HUES64 (cell line): ENCODE results near the gene ANGPTL8. TPM values are rescaled to one million over a fixed set of nuclear protein-coding genes. Genes with fewer than 3 reads are reported as not detected.

Experiments
- H3K27ac ChIP-seq: 2 replicates; pipeline ENCODE4 v1.7.0; 2013; ENCODE audit warnings: low read depth, low read length, inconsistent platforms
- H3K27me3 ChIP-seq: 2 replicates; pipeline ENCODE4 v1.6.1; 2013; ENCODE audit warnings: mild to moderate bottlenecking, low read length; ENCODE audit not compliant: insufficient read depth
- H3K36me3 ChIP-seq: 2 replicates; pipeline ENCODE4 v1.6.1; 2013; ENCODE audit warnings: mild to moderate bottlenecking, low read length; ENCODE audit not compliant: insufficient read depth
- H3K4me1 ChIP-seq: 2 replicates; pipeline ENCODE4 v1.6.1; 2013; ENCODE audit warnings: mild to moderate bottlenecking, low read length, moderate library complexity; ENCODE audit not compliant: insufficient read depth
- H3K4me3 ChIP-seq: 2 replicates; pipeline ENCODE4 v1.5.1; 2013; ENCODE audit warnings: mild to moderate bottlenecking, low read length, moderate library complexity
- H3K9ac ChIP-seq: 2 replicates; pipeline ENCODE4 v1.6.1; 2013; ENCODE audit warnings: mild to moderate bottlenecking, low read depth, low read length
- H3K9me3 ChIP-seq: 2 replicates; pipeline ENCODE4 v1.6.1; 2013; ENCODE audit warnings: low read depth, low read length; ENCODE audit not compliant: insufficient read depth
- WGBS: fragments of 150-250, 120-280 bp; methylation state at CpG from one replicate; pipeline ENCODE4 v1.1.7; 2013; ENCODE audit warnings: missing lambda C conversion rate; 5-methylcytosine and 5-hydroxymethylcytosine counted together
- polyA plus RNA-seq, 2 experiments: library from polyadenylated mRNA; stranded (reverse); fragments of 50-300 nt; gene quantifications; one replicate each; pipeline ENCODE4 v1.2.3, GENCODE V29; 2013

Gene ANGPTL8, protein sequence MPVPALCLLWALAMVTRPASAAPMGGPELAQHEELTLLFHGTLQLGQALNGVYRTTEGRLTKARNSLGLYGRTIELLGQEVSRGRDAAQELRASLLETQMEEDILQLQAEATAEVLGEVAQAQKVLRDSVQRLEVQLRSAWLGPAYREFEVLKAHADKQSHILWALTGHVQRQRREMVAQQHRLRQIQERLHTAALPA
- not detected for polyA plus RNA-seq (2013, experiment 1 of 2)
- not detected for polyA plus RNA-seq (2013, experiment 2 of 2)

DNA sequence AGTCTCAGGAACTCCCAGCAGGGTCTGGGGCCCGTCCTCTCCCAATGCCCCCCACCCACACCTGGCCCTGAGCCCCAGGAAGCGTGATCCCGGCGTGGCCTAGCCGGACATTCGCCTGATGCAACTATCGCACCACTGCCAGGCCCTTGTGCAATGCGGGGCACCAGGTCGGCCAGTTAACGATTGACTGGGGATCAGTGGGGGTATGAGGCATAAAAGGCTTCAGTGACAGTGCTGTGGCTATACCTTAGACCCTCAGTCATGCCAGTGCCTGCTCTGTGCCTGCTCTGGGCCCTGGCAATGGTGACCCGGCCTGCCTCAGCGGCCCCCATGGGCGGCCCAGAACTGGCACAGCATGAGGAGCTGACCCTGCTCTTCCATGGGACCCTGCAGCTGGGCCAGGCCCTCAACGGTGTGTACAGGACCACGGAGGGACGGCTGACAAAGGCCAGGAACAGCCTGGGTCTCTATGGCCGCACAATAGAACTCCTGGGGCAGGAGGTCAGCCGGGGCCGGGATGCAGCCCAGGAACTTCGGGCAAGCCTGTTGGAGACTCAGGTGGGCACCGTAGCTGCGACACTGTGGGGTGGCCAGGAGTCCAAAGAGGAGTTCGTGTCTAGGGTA lies at the start of gene ANGPTL8:
ANGPTL8 (plus strand) TSS at position 243 of the 624 bp plus-strand sequence; CDS start at position 262, 19 bp downstream.
- Histone ChIP-seq H3K27me3 (no peaks in the 10 kb centered on the region), H3K36me3 (peaks cover 38% of the 10 kb centered on the region), H3K4me3 (no peak within 1 kb of the TSS), H3K4me1 (0 out of 2 replicates have a peak, but pooled peaks cover 4% of the 10 kb centered on the region), H3K27ac (no peak within 1 kb of the TSS), H3K9me3 (no peaks in the 10 kb centered on the region), H3K9ac (no peak within 1 kb of the TSS)
- WGBS: 93% methylated on average over 23 of the region's 23 CpGs

DNA sequence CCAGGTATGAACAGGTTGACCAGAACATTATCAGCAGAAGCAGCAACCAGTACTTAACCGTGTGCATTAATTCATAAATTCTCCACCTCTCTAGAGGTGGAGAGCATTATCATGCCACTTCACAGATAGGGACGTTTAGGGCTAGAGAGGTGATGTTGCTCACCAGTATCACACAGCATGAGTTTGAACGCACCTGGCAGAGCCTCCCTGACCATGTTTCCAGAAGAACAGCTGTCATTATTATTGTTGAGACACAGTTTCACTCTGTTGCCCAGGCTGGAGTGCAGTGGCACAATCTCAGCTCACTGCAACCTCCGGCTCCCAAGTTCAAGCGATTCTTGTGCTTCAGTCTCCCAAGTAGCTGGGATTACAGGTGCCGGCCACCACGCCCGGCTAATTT lies 48.9 kb upstream of the ANGPTL8 start:
- Histone ChIP-seq H3K27me3 (no peaks in the 10 kb centered on the region), H3K36me3 (peaks cover 53% of the 10 kb centered on the region), H3K9ac (no peak overlapping the region), H3K27ac (no peak overlapping the region), H3K9me3 (no peaks in the 10 kb centered on the region), H3K4me1 (no peaks in the 10 kb centered on the region), H3K4me3 (no peak overlapping the region)
- 97% methylated on average over 8 of the region's 8 CpGs for WGBS

- no peaks in the 10 kb centered on the region for H3K4me1 ChIP-seq
- H3K9ac ChIP-seq: no peak overlapping the region
- H3K4me3 ChIP-seq: no peak overlapping the region
- H3K36me3 ChIP-seq: peaks cover 51% of the 10 kb centered on the region
- no peak overlapping the region for H3K27ac ChIP-seq
- H3K9me3 ChIP-seq: no peaks in the 10 kb centered on the region
- 88% methylated on average over 8 of the region's 8 CpGs for WGBS
- H3K27me3 ChIP-seq: no peaks in the 10 kb centered on the region
Observed at GRCh38 chr19:11191273-11191755, 48.1 kb upstream of the ANGPTL8 start.

GRCh38 chr19:11191934-11192333 lies 47.5 kb upstream of the ANGPTL8 start:
- no peak overlapping the region for H3K27ac ChIP-seq
- no peaks in the 10 kb centered on the region for H3K27me3 ChIP-seq
- no peak overlapping the region for H3K9ac ChIP-seq
- no peak overlapping the region for H3K4me3 ChIP-seq
- peaks cover 51% of the 10 kb centered on the region for H3K36me3 ChIP-seq
- 66% methylated on average over 5 of the region's 5 CpGs for WGBS
- H3K4me1 ChIP-seq: no peaks in the 10 kb centered on the region
- H3K9me3 ChIP-seq: no peaks in the 10 kb centered on the region

DNA sequence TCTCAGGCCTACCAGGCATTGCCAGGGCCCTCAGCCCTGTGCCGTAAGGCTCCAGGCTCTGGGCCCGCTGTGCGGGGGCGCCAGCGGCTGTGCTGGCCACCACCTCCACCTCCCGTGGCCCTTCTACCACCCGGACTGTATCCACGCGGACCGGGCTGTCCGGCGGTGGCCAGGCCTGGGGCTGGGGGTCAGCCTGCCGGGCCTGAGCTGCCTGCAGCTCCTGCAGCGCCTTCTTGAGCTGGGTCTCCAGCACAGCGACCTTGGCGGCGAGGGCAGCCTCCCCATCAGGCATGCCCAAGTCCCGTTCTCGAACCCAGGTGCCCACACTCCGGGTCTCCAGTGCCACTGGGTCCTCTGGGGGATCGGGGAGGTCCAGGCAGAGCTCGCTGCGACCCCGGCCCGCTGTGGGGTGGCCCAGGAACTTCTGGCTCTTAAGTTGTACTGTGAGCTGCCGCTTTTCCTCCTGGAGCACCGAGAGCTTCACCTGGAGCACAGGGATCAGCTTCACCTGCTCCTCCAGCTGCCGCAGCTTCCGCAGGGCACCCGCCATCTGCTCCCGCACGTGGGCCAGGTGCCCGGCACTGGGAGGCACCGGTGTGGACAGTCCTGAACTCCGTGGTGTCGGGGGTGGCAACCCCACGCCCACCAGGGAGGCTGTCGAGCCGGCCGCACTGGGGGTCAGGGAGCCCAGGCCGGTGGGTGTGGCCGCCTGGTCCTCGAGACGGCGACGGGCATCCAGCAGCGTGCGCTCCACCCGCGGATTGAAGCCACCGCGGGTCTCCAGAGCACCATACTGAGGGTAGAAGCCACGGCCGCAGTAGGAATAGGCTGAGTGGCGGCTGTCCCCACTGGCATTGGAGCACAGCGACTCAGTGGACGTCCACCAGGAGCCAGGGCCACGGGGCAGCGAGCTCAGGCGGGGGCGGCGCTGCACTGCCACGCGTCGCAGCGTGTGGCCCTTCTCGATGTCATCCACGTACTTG lies 46.2 kb upstream of the ANGPTL8 start:
- Histone ChIP-seq H3K27ac (no peak overlapping the region), H3K27me3 (no peaks in the 10 kb centered on the region), H3K4me1 (no peaks in the 10 kb centered on the region), H3K9ac (no peak overlapping the region), H3K9me3 (no peaks in the 10 kb centered on the region), H3K36me3 (peaks cover 42% of the 10 kb centered on the region), H3K4me3 (no peak overlapping the region)
- WGBS: 94% methylated on average over 68 of the region's 68 CpGs

DNA sequence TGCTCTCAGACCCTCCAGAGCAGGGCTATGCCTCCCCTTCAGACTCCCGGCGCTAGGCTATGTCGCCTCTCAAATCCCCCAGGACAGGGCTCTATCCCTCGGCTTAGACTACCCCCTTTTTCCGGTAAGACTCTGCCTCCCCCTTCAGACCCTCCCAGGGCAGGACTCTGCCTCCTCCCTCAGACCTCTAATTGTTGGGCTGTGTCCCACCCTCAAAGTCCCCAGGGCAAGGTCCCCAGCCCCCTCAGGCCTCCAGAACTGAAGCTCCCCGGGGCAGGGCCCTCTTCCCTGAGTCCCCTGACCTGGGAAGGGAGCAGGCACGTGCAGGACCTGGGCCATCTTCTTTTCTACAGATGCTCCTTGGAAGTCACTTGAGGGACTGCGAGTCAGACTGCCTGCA lies 45.2 kb upstream of the ANGPTL8 start:
- no peak overlapping the region for H3K4me3 ChIP-seq
- H3K4me1 ChIP-seq: no peaks in the 10 kb centered on the region
- WGBS: 93% methylated on average over 8 of the region's 8 CpGs
- H3K9me3 ChIP-seq: no peaks in the 10 kb centered on the region
- H3K27ac ChIP-seq: no peak overlapping the region
- peaks cover 44% of the 10 kb centered on the region for H3K36me3 ChIP-seq
- no peaks in the 10 kb centered on the region for H3K27me3 ChIP-seq
- H3K9ac ChIP-seq: no peak overlapping the region

- Histone ChIP-seq H3K27ac (no peak overlapping the region), H3K36me3 (peaks cover 49% of the 10 kb centered on the region), H3K9me3 (no peaks in the 10 kb centered on the region), H3K9ac (no peak overlapping the region), H3K4me3 (no peak overlapping the region), H3K27me3 (no peaks in the 10 kb centered on the region), H3K4me1 (no peaks in the 10 kb centered on the region)
- 81% methylated on average over 18 of the region's 20 CpGs for WGBS
Observed at GRCh38 chr19:11194656-11195558, 44.5 kb upstream of the ANGPTL8 start.

GRCh38 chr19:11195681-11196080 lies 43.7 kb upstream of the ANGPTL8 start:
- Histone ChIP-seq H3K27ac (no peak overlapping the region), H3K36me3 (peaks cover 43% of the 10 kb centered on the region), H3K4me1 (no peaks in the 10 kb centered on the region), H3K27me3 (no peaks in the 10 kb centered on the region), H3K9me3 (no peaks in the 10 kb centered on the region), H3K4me3 (no peak overlapping the region), H3K9ac (no peak overlapping the region)
- WGBS: 84% methylated on average over 12 of the region's 12 CpGs

- peaks cover 38% of the 10 kb centered on the region for H3K36me3 ChIP-seq
- WGBS: 15% methylated on average over 40 of the region's 47 CpGs
- H3K4me1 ChIP-seq: no peaks in the 10 kb centered on the region
- peak overlapping the region; percentile 92 for H3K4me3 ChIP-seq
- no peak overlapping the region for H3K27ac ChIP-seq
- H3K9me3 ChIP-seq: no peaks in the 10 kb centered on the region
- H3K27me3 ChIP-seq: no peaks in the 10 kb centered on the region
- H3K9ac ChIP-seq: peak overlapping the region; percentile 63
Observed at GRCh38 chr19:11196406-11197287, 42.8 kb upstream of the ANGPTL8 start.
